ENCODE data around the gene TTC36.
A peak's percentile ranks its signal among the peaks of the same experiment; 100 is the strongest.
"Not testable (repeated sequence)": the region's sequence is repeated elsewhere in the genome, so short reads cannot be mapped to it uniquely, and the experiment has no call there.

Gene TTC36

GRCh38 chr11:118532852-118533768 lies 5.8 kb downstream of the TTC36 start:
- no peak for DNase-seq

DNA sequence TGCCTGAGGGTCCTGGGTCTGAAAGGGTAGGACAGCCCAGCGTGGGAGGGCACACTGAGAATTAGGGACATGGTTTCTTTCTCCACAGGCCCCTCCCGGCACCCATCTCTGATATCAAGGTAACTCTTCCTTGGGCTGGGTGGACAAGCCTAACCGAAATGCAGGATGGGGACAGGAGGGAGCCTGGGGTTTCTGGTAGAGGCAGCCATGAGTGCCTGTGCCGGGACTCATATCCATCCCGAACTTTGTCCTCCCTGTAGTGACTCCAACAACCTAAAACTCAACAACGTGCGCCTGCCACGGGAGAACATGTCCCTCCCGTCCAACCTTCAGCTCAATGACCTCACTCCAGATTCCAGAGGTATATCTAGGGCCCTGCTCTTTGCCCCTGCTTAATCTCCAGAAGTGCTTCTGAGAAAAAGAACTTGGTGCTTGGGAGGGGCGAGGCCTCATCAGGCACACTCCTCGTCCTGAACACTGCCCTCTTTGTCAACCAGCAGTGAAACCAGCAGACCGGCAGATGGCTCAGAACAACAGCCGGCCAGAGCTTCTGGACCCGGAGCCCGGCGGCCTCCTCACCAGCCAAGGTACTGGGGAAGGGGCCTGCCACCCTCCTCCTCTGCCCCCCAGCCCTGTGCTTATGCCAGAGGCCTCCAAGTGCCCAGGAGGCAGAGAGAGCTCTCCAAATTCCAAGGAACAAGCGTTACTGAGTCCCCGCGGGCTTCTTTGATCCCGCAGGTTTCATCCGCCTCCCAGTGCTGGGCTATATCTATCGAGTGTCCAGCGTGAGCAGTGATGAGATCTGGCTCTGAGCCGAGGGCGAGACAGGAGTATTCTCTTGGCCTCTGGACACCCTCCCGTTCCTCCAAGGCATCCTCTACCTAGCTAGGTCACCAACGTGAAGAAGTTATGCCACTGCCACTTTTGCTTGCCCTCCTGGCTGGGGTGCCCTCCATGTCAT lies 6.8 kb downstream of the TTC36 start:
- DNase-seq: no peak

- DNase-seq: no peak
Observed at GRCh38 chr11:118535261-118535660, 8.0 kb downstream of the TTC36 start.

DNA sequence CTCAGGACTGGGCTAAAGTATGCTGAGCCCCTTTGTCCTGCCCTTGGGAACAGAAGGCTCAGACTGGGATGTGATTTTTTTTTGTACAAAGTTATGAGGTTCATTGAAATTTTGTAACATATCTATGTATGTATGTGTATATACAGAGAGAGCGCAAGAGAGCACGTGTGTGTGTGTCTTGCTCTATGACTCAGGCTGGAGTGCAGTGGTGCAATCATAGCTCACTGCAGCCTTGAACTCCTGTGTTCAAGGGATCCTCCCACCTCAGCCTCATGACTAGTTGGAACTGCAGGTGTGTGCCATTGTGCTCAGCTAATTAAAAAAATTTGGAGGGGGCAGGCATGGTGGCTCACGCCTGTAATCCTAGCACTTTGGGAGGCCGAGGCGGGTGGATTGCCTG lies 9.5 kb downstream of the TTC36 start:
- no peak for DNase-seq

DNA sequence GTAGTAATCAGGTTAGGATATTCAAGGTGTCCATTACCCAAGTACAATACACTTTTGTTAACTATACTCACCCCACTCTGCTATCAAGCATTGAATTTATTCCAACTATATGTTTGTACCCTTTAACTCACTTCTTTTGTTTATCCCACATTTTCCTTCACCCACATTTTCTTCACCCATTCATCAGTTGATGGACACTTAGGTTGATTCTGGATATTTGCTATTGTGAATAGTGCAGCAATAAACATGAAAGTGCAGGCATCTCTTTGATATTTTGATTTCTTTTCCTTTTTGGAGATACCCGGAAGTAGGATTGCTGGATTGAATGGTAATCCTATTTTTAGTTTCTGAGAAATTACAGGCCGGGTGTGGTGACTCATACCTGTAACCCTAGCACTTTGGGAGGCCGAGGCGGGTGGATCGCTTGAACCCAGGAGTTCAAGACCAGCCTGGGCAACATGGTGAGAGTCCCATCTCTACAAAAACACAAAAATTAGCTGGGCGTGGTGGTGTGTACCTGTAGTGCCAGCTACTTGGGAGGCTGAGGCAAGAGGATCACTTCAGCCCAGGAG lies 10.2 kb downstream of the TTC36 start:
- DNase-seq: no peak

DNA sequence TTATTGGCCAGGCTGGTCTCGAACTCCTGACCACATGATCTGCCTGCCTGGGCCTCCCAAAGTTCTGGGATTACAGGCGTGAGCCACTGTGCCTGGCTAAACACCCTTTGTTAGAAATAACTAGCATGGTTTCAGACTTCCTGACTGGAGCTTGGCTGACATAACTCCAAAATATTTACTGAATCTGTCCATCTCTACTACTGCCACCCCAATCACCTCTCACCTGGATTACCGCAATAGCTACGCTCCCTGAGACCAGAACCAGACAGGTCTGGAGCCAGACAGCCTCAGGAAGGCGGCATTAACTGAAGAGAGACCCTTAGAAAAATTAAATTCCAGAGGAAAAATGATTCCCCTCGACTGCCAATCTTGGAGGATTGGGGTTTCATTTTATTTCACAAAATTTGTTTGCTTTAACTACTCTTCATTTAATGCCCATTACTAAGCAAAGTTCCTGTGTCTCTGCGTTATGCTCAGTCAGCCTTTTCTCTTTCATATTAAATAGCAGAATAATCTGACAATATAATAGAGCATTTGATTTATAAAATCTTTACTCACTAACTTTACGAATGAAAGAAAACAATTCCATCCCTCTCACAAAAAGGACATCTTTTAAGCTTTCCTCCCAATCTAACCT lies 16.9 kb downstream of the TTC36 start:
- DNase-seq: no peak

GRCh38 chr11:118544647-118545010 lies 17.4 kb downstream of the TTC36 start:
- DNase-seq: no peak

- DNase-seq: no peak
Observed at GRCh38 chr11:118545533-118545932, 18.3 kb downstream of the TTC36 start.

- no peak for DNase-seq
Observed at GRCh38 chr11:118547132-118547531, 19.9 kb downstream of the TTC36 start.

DNA sequence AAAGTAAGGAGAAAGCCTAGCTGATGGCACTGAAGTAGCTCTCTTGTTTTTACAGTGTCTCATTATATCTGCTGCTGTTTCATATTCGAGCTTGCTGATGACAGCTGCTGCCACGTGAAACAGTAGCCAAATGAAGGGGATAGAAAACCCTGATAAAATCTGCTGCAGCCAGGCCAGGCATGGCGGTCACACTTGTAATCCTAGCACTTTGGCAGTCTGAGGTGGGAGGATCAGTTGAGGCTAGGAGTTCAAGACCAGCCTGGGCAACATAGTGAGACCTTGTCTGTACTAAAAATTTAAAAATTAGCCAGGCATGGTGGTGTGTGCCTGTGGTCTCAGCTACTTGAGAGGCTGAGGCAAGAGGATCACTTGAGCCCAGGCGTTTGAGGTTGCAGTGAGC lies 25.1 kb downstream of the TTC36 start:
- no peak for DNase-seq

DNA sequence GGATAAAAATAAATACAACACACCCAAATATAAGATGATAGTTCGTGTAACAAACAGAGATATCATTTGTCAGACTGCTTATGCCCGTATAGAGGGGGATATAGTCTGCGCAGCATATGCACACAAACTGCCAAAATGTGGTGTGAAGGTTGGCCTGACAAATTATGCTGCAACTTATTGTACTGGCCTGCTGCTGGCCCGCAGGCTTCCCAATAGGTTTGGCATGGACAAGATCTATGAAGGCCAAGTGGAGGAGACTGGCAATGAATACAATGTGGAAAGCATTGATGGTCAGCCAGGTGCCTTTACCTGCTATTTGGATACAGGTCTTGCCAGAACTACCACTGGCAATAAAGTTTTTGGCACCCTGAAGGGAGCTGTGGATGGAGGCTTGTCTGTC lies 33.5 kb downstream of the TTC36 start:
- DNase-seq: no peak

GRCh38 chr11:118565051-118565450 lies 37.8 kb downstream of the TTC36 start:
- peak; percentile 81 for DNase-seq

GRCh38 chr11:118569670-118570069 lies 42.4 kb downstream of the TTC36 start:
- no peak for DNase-seq

- DNase-seq: no peak
Observed at GRCh38 chr11:118570787-118571186, 43.5 kb downstream of the TTC36 start.

DNA sequence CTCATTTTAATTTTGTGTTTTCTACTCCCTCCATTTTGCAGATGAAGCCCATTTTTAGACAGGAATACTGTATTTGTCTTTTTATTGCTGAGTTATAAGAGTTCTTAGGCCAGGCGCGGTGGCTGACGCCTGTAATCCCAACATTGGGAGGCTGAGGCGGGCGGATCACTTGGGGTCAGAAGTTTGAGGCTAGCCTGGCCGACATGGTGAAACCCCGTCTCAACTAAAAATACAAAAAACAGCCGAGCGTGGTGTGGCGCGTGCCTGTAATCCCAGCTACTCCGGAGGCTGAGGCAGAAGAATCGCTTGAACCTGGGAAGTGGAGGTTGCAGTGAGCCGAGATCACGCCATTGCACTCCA lies 44.4 kb downstream of the TTC36 start:
- peak; percentile 37 for DNase-seq

DNA sequence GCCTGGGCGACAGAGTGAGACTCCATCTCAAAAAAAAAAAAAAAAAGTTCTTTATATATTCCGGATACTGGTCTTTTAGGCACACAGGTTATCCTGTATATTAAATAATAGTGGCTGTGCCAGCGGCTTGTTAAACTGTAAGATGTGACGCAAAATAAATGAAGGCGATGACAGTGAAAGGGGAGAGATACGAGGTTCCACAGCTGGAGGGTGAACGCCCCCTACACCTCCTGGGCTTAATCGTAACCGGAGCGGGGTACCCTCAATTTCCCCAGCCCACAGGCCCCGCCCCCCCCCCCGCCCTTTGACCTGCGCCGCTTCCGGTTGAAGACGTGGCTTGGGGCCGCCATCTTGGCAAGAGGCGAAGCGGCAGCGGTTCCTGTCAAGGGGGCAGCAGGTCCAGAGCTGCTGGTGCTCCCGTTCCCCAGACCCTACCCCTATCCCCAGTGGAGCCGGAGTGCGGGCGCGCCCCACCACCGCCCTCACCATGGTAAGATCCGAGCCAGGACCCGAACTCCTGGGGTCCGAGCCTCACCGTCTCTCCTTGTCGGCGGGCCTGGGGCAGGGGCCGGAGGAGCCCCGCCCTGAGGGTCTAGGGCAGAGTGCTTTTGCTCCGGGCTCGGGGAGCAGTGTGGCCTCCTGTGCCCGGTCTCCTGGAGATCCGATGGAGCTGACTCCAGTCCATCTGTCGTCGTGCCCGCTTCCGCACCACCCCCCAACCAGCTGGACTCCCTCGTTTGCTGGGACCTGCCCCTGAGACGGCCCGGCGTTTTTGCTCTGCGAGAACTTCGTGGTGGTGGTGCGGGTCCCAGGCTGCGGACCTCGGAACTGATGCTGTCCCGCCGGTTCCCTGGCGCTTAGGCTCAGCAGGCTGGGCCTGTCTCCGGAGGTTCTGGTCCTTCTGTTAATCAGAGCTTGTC lies 45.0 kb downstream of the TTC36 start, which contains the start of gene ARCN1:
ARCN1 (plus strand) TSS at position 349 of the 920 bp plus-strand sequence; CDS start at position 488, 139 bp downstream.
- DNase-seq: peak; percentile 94

- DNase-seq: peak; percentile 43
Observed at GRCh38 chr11:118572981-118573550, 45.8 kb downstream of the TTC36 start.

DNA sequence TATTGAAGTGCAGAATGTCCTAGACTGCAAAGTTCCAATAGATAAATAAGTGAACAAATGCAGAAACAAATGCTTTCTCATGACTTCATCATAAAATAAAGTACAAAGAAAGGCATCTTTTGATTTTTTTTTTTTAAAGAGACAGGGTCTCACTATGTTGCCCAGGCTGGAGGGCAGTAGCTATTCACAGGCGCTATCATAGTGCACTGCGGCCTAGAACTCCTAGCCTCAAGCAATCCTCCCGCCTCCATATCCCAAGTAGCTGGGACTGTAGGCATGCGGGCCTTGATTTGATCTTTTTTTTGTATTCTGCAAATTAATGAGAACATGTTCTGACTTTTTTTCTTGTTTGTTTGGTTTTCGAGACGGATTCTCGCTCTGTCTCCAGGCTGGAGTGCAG lies 47.4 kb downstream of the TTC36 start:
- DNase-seq: no peak

DNA sequence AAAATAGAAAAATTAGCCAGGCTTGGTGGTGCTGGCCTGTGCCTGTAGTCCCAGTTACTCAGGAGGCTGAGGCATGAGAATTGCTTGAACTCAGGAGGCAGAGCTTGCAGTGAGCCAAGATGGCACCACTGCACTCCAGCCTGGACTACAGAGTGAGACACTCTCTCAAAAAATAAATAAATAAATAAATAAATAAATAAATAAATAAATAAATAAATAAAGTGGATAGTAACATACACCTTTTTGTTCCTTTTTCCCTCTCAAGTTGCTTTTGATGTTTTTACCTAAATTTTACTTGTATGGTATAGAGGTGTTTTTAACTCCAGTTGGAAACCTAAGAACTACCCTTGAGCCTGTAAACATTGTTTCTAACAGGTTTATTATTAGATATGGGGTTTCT lies 50.7 kb downstream of the TTC36 start:
- not testable (repeated sequence) for DNase-seq
